ENCODE measurements around the gene SLC25A3.
A peak's percentile ranks its signal among the peaks of the same experiment; 100 is the strongest.

Gene SLC25A3

DNA sequence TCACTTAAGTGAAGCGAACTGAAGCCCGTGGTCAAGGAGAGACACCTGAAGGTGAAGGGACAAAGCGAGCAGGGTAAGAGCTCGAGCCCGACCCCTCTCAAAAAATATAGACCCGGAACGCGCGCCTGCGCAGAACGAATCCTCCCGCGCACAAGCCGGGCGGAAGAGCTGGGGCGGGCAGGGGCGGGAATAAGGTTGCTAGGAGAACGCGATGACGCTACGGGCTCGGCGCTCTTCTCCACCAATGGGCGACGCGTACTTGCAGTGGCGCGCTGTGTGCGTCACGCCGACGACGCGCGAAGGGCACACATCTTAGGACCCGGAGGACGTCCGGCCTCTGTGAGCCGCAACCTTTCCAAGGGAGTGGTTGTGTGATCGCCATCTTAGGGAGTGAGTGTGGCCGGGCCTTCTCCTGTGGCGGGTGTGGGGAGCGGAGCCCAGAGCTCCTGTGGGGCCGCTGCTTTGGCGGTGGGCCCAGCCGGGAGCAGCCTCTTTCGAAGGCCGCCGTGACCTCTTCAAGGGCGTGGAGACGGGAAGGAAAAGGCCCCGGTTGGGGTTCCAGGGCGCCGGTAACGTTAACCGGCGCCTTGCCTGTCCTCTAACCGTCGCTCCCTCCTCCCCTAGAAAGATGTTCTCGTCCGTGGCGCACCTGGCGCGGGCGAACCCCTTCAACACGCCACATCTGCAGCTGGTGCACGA is at the start of gene SLC25A3 (continued):
- no peak for TF ChIP-seq ZNF792 (tag by site-specific recombination; IDR thresholded peaks at IDR 0.05)
- no peak for TF ChIP-seq ZNF133 (tag by site-specific recombination; IDR thresholded peaks at IDR 0.05)
- TF ChIP-seq ZNF514 (tag by site-specific recombination; IDR thresholded peaks at IDR 0.05): no peak
- TF ChIP-seq, protein P1, sequence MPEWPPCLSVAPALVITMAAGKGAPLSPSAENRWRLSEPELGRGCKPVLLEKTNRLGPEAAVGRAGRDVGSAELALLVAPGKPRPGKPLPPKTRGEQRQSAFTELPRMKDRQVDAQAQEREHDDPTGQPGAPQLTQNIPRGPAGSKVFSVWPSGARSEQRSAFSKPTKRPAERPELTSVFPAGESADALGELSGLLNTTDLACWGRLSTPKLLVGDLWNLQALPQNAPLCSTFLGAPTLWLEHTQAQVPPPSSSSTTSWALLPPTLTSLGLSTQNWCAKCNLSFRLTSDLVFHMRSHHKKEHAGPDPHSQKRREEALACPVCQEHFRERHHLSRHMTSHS (tag by site-specific recombination; IDR thresholded peaks at IDR 0.05): no peak
- TF ChIP-seq, protein P2, sequence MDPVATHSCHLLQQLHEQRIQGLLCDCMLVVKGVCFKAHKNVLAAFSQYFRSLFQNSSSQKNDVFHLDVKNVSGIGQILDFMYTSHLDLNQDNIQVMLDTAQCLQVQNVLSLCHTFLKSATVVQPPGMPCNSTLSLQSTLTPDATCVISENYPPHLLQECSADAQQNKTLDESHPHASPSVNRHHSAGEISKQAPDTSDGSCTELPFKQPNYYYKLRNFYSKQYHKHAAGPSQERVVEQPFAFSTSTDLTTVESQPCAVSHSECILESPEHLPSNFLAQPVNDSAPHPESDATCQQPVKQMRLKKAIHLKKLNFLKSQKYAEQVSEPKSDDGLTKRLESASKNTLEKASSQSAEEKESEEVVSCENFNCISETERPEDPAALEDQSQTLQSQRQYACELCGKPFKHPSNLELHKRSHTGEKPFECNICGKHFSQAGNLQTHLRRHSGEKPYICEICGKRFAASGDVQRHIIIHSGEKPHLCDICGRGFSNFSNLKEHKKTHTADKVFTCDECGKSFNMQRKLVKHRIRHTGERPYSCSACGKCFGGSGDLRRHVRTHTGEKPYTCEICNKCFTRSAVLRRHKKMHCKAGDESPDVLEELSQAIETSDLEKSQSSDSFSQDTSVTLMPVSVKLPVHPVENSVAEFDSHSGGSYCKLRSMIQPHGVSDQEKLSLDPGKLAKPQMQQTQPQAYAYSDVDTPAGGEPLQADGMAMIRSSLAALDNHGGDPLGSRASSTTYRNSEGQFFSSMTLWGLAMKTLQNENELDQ (tag by site-specific recombination; IDR thresholded peaks at IDR 0.05; ENCODE audit: low read depth): no peak
- TF ChIP-seq, protein P3, sequence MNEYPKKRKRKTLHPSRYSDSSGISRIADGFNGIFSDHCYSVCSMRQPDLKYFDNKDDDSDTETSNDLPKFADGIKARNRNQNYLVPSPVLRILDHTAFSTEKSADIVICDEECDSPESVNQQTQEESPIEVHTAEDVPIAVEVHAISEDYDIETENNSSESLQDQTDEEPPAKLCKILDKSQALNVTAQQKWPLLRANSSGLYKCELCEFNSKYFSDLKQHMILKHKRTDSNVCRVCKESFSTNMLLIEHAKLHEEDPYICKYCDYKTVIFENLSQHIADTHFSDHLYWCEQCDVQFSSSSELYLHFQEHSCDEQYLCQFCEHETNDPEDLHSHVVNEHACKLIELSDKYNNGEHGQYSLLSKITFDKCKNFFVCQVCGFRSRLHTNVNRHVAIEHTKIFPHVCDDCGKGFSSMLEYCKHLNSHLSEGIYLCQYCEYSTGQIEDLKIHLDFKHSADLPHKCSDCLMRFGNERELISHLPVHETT (tag by site-specific recombination; IDR thresholded peaks at IDR 0.05): no peak
- no peak for TF ChIP-seq ZNF626 (tag by site-specific recombination; IDR thresholded peaks at IDR 0.05)
- TF ChIP-seq, protein P4, sequence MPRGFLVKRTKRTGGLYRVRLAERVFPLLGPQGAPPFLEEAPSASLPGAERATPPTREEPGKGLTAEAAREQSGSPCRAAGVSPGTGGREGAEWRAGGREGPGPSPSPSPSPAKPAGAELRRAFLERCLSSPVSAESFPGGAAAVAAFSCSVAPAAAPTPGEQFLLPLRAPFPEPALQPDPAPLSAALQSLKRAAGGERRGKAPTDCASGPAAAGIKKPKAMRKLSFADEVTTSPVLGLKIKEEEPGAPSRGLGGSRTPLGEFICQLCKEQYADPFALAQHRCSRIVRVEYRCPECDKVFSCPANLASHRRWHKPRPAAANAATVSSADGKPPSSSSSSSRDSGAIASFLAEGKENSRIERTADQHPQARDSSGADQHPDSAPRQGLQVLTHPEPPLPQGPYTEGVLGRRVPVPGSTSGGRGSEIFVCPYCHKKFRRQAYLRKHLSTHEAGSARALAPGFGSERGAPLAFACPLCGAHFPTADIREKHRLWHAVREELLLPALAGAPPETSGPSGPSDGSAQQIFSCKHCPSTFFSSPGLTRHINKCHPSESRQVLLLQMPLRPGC (tag by site-specific recombination; IDR thresholded peaks at IDR 0.05): no peak
- TF ChIP-seq ZNF624 (tag by site-specific recombination; IDR thresholded peaks at IDR 0.05): no peak
- no peak for TF ChIP-seq ZNF776 (tag by site-specific recombination; IDR thresholded peaks at IDR 0.05; ENCODE audit: borderline replicate concordance)
- TF ChIP-seq ZNF571 (tag by site-specific recombination; IDR thresholded peaks at IDR 0.05): no peak
- TF ChIP-seq ZNF76 (tag by site-specific recombination; IDR thresholded peaks at IDR 0.05; ENCODE audit: borderline replicate concordance, low read depth): 0 out of 2 replicates have a peak, but pooled peaks have one; percentile 16
- TF ChIP-seq ZNF501 (tag by site-specific recombination; IDR thresholded peaks at IDR 0.05): peak; percentile 93
- no peak for TF ChIP-seq ZNF114 (tag by site-specific recombination; IDR thresholded peaks at IDR 0.05)
- no peak for TF ChIP-seq ZNF214 (tag by site-specific recombination; IDR thresholded peaks at IDR 0.05; ENCODE audit: borderline replicate concordance)
- no peak for TF ChIP-seq ZNF596 (tag by site-specific recombination; IDR thresholded peaks at IDR 0.05)
- TF ChIP-seq ZBTB21 (tag by site-specific recombination; IDR thresholded peaks at IDR 0.05): peak; percentile 98
- no peak for TF ChIP-seq ZNF529 (tag by site-specific recombination; IDR thresholded peaks at IDR 0.05; ENCODE audit: insufficient replicate concordance)
- no peak for TF ChIP-seq ZNF510 (tag by site-specific recombination; IDR thresholded peaks at IDR 0.05; ENCODE audit: insufficient replicate concordance)
- TF ChIP-seq ZNF324 (tag by site-specific recombination; IDR thresholded peaks at IDR 0.05): 0 out of 2 replicates have a peak, but pooled peaks have one; percentile 22
- TF ChIP-seq GFI1B (tag by site-specific recombination; IDR thresholded peaks at IDR 0.05): no peak
- TF ChIP-seq, protein P5, sequence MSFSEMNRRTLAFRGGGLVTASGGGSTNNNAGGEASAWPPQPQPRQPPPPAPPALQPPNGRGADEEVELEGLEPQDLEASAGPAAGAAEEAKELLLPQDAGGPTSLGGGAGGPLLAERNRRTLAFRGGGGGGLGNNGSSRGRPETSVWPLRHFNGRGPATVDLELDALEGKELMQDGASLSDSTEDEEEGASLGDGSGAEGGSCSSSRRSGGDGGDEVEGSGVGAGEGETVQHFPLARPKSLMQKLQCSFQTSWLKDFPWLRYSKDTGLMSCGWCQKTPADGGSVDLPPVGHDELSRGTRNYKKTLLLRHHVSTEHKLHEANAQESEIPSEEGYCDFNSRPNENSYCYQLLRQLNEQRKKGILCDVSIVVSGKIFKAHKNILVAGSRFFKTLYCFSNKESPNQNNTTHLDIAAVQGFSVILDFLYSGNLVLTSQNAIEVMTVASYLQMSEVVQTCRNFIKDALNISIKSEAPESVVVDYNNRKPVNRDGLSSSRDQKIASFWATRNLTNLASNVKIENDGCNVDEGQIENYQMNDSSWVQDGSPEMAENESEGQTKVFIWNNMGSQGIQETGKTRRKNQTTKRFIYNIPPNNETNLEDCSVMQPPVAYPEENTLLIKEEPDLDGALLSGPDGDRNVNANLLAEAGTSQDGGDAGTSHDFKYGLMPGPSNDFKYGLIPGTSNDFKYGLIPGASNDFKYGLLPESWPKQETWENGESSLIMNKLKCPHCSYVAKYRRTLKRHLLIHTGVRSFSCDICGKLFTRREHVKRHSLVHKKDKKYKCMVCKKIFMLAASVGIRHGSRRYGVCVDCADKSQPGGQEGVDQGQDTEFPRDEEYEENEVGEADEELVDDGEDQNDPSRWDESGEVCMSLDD (tag by site-specific recombination; IDR thresholded peaks at IDR 0.05): no peak
- TF ChIP-seq, protein P6, sequence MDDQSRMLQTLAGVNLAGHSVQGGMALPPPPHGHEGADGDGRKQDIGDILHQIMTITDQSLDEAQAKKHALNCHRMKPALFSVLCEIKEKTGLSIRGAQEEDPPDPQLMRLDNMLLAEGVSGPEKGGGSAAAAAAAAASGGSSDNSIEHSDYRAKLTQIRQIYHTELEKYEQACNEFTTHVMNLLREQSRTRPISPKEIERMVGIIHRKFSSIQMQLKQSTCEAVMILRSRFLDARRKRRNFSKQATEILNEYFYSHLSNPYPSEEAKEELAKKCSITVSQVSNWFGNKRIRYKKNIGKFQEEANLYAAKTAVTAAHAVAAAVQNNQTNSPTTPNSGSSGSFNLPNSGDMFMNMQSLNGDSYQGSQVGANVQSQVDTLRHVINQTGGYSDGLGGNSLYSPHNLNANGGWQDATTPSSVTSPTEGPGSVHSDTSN (CRISPR knock-in tag; IDR thresholded peaks at IDR 0.05): no peak; the same call in 1 of the 2 replicates
- TF ChIP-seq ZNF660 (tag by site-specific recombination; IDR thresholded peaks at IDR 0.05): peak; percentile 38

Data from HEK293 (cell line).